Left ventricle myocardium superior (tissue), 1 donor: ENCODE measurements around the gene LIX1L. TPM values are rescaled to one million over a fixed set of nuclear protein-coding genes. Genes with fewer than 3 reads are reported as not detected.

Source experiments
- ATAC-seq: fragments of 200-7000 bp; cut with Tn5 transposase; one replicate; pipeline ENCODE4 v1.9.1; 2020; ENCODE audit warnings: mild to moderate bottlenecking, moderate library complexity
- DNase-seq: peaks from one replicate; pipeline ENCODE4 v3.0.0-alpha.2; 2020
- intact Hi-C: fragments of 100-400 bp; cut with micrococcal nuclease; formaldehyde crosslinking; loops from one replicate; pipeline ENCODE4 v1.11.0; 2022
- long read RNA-seq: library from polyadenylated mRNA; unstranded; transcript quantifications from one replicate; pipeline ENCODE4 v2.0.0, GENCODE V29; 2021
- total RNA-seq: library from RNA; stranded (reverse); fragmentation: NEBNext Ultra II Directional; extraction: Animal tissue kit (Norgen Biotek cat#: 25700); gene quantifications from one replicate; pipeline ENCODE4 v1.2.1, GENCODE V29; 2021
- donor health status: DM: no; HTN: yes; CAD: no; lungs with severe emphysema.

LIX1L gene
- total RNA-seq: 25.2 TPM
- long read RNA-seq, partial matches to known transcripts: 2 of 7 reads
- long read RNA-seq, other reads (novel, unspliced or antisense): 5 of 7 reads

GRCh38 chr1:145957443-145958319 lies at the start of gene LIX1L:
LIX1L (minus strand) TSS chr1:145958017; CDS start chr1:145957927, 90 bp downstream.
- intact Hi-C loops: no loop called here
- ATAC-seq: peak; percentile 84
- peak; percentile 97 for DNase-seq

GRCh38 chr1:146001709-146002108 lies 43.9 kb upstream of the LIX1L start:
- no peak for DNase-seq
- intact Hi-C loops: no loop called here
- no peak for ATAC-seq

- intact Hi-C loops: no loop called here
- peak; percentile 63 for DNase-seq
- peak; percentile 49 for ATAC-seq
Observed at GRCh38 chr1:145999321-146000024, 41.7 kb upstream of the LIX1L start.

- ATAC-seq: no peak
- intact Hi-C loops: no loop called here
- no peak for DNase-seq
Observed at GRCh38 chr1:145997718-145998023, 39.9 kb upstream of the LIX1L start.

- ATAC-seq: peak; percentile 24
- intact Hi-C loops: no loop called here
- DNase-seq: peak; percentile 52
Observed at GRCh38 chr1:145997016-145997717, 39.4 kb upstream of the LIX1L start.

GRCh38 chr1:145996433-145997015 lies 38.7 kb upstream of the LIX1L start, which contains the start of gene TXNIP:
TXNIP (minus strand) TSS chr1:145996579; CDS start chr1:145996266, 313 bp downstream.
- ATAC-seq (peak; percentile 79), DNase-seq (peak; percentile 99)
- intact Hi-C loops: no loop called here

GRCh38 chr1:145995964-145996432 lies 38.2 kb upstream of the LIX1L start:
- DNase-seq: no peak
- ATAC-seq: no peak
- intact Hi-C loops: no loop called here

GRCh38 chr1:145995148-145995881 lies 37.5 kb upstream of the LIX1L start:
- no peak for ATAC-seq
- intact Hi-C loops: no loop called here
- DNase-seq: no peak

GRCh38 chr1:145994391-145995120 lies 36.7 kb upstream of the LIX1L start:
- intact Hi-C loops: no loop called here
- DNase-seq (peak; percentile 48), ATAC-seq (no peak)

- intact Hi-C loops: no loop called here
- ATAC-seq (no peak), DNase-seq (no peak)
Observed at GRCh38 chr1:145993618-145994390, 36.0 kb upstream of the LIX1L start.

GRCh38 chr1:145992958-145993617 lies 35.3 kb upstream of the LIX1L start:
- intact Hi-C loops: no loop called here

GRCh38 chr1:145992502-145992936 lies 34.7 kb upstream of the LIX1L start:
- ATAC-seq (peak; percentile 0), DNase-seq (no peak)
- intact Hi-C loops: no loop called here

More at GRCh38 chr1:145992958-145993617, 35.3 kb upstream of the LIX1L start:
- ATAC-seq: no peak
- DNase-seq: no peak

- ATAC-seq (peak; percentile 32), DNase-seq (no peak)
- intact Hi-C loops: no loop called here
Observed at GRCh38 chr1:145991735-145992412, 34.1 kb upstream of the LIX1L start.

GRCh38 chr1:145990249-145990855 lies 32.5 kb upstream of the LIX1L start:
- peak; percentile 64 for DNase-seq

GRCh38 chr1:145988773-145989172 lies 31.0 kb upstream of the LIX1L start:
- intact Hi-C loops: no loop called here
- no peak for ATAC-seq

More at GRCh38 chr1:145990249-145990855, 32.5 kb upstream of the LIX1L start:
- ATAC-seq: peak; percentile 13
- intact Hi-C loops: no loop called here

GRCh38 chr1:145987926-145988325 lies 30.1 kb upstream of the LIX1L start:
- ATAC-seq: no peak
- intact Hi-C loops: no loop called here
- no peak for DNase-seq

More at GRCh38 chr1:145988773-145989172, 31.0 kb upstream of the LIX1L start:
- DNase-seq: no peak
